ENCODE data around the gene SYDE2.
"Not testable (repeated sequence)": the region's sequence is repeated elsewhere in the genome, so short reads cannot be mapped to it uniquely, and the experiment has no call there.

- TF ChIP-seq CTCF, EP300, POLR2A (IDR thresholded peaks at IDR 0.05): not testable (repeated sequence)
Measured at GRCh38 chr1:85187021-85187420, 13.8 kb downstream of the SYDE2 start.
